ENCODE data around the gene ZNF687. TPM values are rescaled to one million over a fixed set of nuclear protein-coding genes. Genes with fewer than 3 reads are reported as not detected.
A peak's percentile ranks its signal among the peaks of the same experiment; 100 is the strongest.

The ZNF687 gene
- polyA plus RNA-seq, 5 donors = 15.2 to 19.8 (median 16.1) TPM

DNA sequence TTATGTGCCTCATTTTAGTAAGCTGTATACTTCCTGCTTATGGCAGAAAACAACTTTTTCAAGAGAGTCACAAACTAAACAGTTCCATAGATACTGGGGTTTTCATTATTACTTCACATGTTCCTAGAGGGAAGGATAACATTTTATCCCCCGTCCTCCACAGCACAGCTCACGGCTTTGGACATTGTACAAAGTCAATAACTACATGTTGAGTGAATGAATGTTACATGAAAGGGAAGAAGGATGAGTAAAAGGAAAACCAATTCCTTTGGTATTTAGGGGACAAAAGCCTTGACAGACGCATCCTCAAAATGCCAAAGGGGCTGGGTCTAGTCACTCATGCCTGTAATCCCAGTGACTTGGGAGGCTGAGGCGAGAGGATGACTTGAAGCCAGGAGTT, 30.3 kb downstream of the ZNF687 start:
- no peak for DNase-seq

DNA sequence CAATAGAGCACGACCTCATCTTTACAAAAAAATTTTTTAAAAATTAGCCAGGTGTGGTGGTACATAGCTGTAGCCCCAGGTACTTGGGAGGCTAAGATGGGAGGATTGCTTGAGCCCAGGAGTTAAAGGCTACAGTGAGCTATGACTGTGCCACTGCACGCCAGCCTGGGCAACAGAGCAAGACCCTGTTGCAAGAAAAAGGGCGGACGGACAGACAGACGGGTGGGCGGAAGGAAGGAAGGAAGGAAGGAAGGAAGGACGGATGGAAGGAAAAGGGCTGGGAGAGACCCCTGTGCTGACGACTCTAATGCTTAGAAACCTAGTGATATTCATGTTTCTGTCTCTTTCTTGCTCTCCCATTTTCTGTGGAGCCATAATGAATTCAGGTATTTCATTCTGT, 30.7 kb downstream of the ZNF687 start:
- DNase-seq = no peak

GRCh38 chr1:151313501-151313900, 31.4 kb downstream of the ZNF687 start:
- no peak for DNase-seq

DNA sequence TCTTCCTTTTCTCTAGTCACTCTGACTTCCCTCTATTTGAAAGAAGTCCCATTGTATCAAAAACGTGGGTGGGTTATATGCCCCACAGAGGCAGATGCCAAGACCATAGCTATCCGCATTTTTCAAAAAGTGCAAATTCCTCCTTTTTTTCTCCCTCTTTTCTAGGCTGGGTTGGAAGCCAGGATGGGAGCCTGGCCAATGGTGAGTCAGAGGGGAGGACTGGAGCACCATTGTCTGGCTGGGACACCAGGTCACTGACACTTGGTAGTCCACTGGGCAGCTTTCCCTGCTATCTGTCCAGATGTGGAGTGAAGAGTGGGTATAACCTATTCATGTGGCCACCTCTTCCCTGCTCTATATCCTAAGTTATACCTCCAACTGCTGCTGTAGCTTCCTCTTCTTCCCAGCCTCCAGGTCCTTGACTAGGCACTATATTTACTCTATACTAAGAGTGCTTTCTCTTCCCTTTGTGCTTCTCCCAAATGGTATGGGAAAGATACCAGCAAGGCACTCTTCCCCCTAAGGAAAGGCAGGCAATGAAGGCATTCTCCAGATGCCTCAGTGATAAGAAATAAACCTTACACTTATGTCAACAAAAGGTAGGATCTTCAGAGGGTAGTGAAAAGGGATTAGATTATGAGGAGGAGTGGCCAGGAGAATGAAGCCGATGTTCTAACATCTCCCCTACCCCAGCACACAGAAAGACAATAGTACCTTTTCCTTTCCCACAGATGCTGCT, 32.2 kb downstream of the ZNF687 start:
- DNase-seq = no peak

DNA sequence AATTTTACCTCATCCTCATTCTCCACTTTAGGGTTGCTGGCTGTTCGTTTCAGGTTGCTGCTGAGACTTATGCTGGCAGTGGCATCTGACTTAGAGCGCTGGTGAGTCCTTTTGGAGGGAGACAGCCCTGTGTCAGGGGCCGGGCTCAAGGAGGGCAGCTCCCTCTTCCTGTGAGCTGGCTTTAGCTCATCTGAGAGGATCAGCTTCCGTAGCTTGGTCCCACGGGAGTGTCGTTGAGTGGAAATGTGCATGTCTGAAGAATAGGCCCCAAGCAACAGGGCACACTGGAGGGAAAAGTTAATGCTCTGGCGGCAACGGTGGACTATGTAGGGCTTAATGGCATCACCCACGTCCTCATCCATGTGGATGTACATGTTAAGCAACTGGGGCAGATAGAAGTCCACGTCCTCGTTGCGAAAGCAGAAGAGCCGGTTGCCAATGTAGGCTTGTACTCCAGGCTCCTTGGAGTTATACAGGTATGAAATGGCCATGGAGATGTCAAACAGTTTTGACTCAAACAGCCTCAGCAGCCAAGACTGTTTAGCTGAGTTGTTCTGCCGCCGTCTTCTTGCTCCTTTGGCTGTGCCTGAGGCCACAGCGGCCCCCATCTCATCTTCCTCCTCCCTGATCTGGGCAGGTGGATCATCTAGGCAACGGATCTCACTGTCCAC, 33.6 kb downstream of the ZNF687 start:
- DNase-seq = no peak

DNA sequence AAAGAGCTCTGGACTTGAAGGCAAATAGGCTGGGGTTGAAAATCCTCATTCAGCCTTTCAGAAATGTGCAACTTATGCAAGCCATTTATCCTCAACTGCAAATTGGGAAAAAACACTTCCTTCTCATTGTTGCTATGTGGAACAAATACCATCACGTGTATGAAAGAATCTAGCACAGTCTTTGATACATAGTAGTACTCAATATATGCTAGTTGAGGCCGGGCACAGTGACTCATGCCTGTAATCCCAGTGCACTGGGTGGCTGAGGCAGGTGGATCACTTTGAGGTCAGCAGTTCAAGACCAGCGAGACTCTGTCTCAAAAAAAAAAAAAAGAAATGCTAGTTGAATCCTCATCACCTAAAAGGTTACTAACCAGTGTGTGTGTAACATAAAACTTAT, 36.9 kb downstream of the ZNF687 start:
- DNase-seq = no peak

- peak in 1 of 2 donors; percentile 37 for DNase-seq
These were observed 42.4 kb downstream of the ZNF687 start for GRCh38 chr1:151324390-151324930.

DNA sequence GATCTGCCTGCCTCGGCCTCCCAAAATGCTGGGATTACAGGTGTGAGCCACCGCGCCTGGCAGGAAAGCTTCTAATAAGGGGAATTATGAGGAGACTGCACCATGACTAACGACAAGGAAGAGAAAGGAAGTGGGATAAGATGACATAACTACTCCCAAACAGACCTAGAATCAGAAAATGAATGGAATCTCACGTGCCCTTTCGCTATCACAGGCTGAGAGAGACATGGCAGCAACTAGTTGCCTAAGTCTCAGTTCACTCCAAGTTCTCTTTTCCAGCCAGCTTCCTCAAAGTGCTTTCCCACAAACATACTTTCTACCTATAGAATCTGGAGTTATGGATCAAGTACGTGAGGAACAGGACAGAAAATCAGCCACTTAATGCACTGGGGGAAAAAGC, 43.1 kb downstream of the ZNF687 start:
- DNase-seq = no peak

- DNase-seq = no peak
These were observed 43.7 kb downstream of the ZNF687 start for GRCh38 chr1:151325646-151326429.

DNA sequence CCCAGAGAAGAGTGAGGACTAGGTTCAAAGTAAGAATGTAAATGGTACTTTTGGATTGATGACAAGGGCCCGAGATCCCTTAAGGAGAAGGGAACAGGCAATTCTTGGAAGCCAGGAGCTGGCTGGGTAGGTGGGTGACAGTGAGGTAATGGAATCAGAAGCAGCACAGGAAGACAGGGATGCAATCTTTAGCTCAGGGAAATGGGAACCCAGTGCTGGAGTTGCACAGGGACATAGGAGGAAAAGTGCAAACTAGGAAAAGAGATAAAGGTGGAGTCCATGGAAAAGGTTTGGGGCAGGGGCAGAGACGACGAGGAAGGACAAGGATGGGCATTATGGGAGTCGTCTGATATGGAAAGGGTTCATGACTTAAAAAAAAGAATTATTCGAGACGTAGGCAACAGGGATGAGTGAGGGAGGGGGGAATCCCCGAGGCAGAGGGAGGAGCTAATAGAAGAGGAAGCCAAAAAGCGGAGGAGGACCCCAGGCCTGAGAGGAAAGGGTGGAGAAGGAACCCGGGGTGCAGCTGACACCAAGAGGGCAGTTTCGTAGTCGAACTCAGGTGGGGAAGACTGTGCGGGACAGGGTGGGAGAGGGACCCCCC, 44.6 kb downstream of the ZNF687 start:
- peak in 1 of 2 donors; percentile 48 for DNase-seq

- peak; percentile 96 to 98 for DNase-seq
These were observed 45.3 kb downstream of the ZNF687 start, which contains the start of gene PI4KB for GRCh38 chr1:151327223-151327902. Gene PI4KB, minus strand, starts transcription at chr1:151327416. Its CDS starts 10,935 bp downstream, at chr1:151316481.

DNA sequence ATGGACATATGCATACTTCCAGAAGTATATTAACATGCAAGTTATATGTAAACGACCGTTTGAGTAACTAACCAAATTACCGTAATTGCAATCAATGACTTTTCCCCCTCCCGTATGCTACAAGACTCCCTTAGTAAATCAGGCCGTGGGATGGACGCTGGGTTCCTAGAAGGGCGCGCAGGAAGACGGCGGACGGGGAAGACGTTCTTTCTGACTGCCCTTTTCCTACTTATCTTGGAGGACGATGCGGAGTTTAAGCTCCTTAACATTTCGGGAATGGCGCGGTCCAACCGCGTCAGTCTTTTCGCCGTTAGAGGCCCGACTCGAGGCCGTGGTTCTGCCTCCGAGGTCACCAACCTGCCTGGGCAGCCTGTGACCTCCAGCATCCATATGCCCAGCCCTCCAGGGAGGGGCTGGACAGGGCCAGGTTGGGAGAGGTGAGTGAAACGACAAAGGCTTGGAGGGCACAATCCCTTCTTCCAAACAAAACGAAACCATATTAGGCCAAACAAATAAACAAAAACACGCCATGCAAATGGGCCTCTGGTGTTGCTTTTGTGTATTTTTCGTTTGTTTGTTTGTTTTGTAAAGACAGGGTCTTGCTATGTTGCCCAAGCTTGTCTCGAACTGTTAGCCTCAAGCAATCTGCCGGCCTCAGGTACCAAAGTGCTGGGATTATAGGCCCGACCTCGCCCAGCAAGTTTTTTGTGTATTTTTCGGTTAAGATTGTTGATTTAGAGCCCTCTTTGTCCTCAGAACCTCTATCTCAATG, 46.0 kb downstream of the ZNF687 start:
- no peak for DNase-seq

- no peak for DNase-seq
These were observed 52.7 kb downstream of the ZNF687 start for GRCh38 chr1:151334822-151335221.

- DNase-seq = no peak
These were observed 54.5 kb downstream of the ZNF687 start for GRCh38 chr1:151336556-151336955.

GRCh38 chr1:151340870-151341754, 59.0 kb downstream of the ZNF687 start:
- DNase-seq = peak; percentile 52 to 75

Measured in right lung (tissue), 5 donors.